Left lung (tissue), 14 donors: ENCODE measurements around the gene OR10A2. TPM values are rescaled to one million over a fixed set of nuclear protein-coding genes. Genes with fewer than 3 reads are reported as not detected.

Experiments
- ATAC-seq: fragments of 200-7000 bp; cut with Tn5 transposase; one replicate; pipeline ENCODE4 v1.9.1; 2020; ENCODE audit warnings: moderate library complexity
- DNase-seq, 4 donors: peaks; one replicate each; pipeline ENCODE4 v3.0.0-alpha.2; 2013 to 2020
- H3K27ac ChIP-seq, 2 donors: fragments of 200-600 bp; sonication (generic) in 1 of 2; one replicate each; pipeline versions ENCODE4 v1.5.0 to v1.8.0; 2020 to 2021
- H3K27me3 ChIP-seq, 2 donors: fragments of 200-600 bp; sonication (generic) in 1 of 2; one replicate each; pipeline versions ENCODE4 v1.5.0 to v1.8.0; 2020 to 2021
- H3K36me3 ChIP-seq, 2 donors: fragments of 200-600 bp; sonication (generic) in 1 of 2; one replicate each; pipeline versions ENCODE4 v1.5.0 to v1.8.0; 2020 to 2021
- H3K4me1 ChIP-seq, 2 donors: fragments of 200-600 bp; one replicate each; pipeline ENCODE4 v1.8.0; 2021
- H3K4me3 ChIP-seq, 2 donors: fragments of 200-600 bp; sonication (generic) in 1 of 2; one replicate each; pipeline versions ENCODE4 v1.5.0 to v1.8.0; 2020 to 2021; ENCODE audit warnings: mild to moderate bottlenecking in 1 of 2
- H3K9me3 ChIP-seq, 2 donors: fragments of 200-600 bp; sonication (generic) in 1 of 2; one replicate each; pipeline versions ENCODE4 v1.5.0 to v1.8.0; 2020 to 2021
- CTCF ChIP-seq, 2 donors: fragments of 200-600 bp; sonication (generic) in 1 of 2; IDR thresholded peaks; one replicate each; pipeline versions ENCODE4 v1.5.0 to v1.8.0; 2021; ENCODE audit warnings: antibody characterized with exemption in 2 of 2
- intact Hi-C, 2 donors: fragments of 100-400 bp; cut with DNase I; formaldehyde crosslinking; loops; one replicate each; pipeline versions ENCODE4 v1.11.2 to v1.14.2; 2022
- long read RNA-seq, 12 donors: library from polyadenylated mRNA in 2 of 12; unstranded in 2 of 12; transcript quantifications; one replicate each; pipeline ENCODE4 v2.0.0 and lab custom pipeline, GENCODE V29; 2019 to 2026
- polyA plus RNA-seq, 6 donors: library from polyadenylated mRNA; unstranded; fragments of 120-200 nt; gene quantifications; one replicate each; pipeline ENCODE4 v1.2.1, GENCODE V29; 2013; ENCODE audit not compliant: insufficient read length in 6 of 6
- total RNA-seq, 2 donors: library from RNA; stranded (reverse); fragmentation: NEBNext Ultra II Directional; extraction: Animal tissue kit (Norgen Biotek cat#: 25700); gene quantifications; one replicate each; pipeline ENCODE4 v1.2.1, GENCODE V29; 2021
- donor health status: DM: no; HTN: yes; CAD: no.
- donor health status: DM: no; HTN: no; CAD: no.

OR10A2 gene
- total RNA-seq: not detected
- polyA plus RNA-seq: under 1 TPM in 2 of 6 donors, not detected in 4; 0.04 to 0.06 TPM
- long read RNA-seq, donor 1: 0 reads
- long read RNA-seq, donor 2: 0 reads
- long read RNA-seq, donor 3: 0 reads
- long read RNA-seq, donor 4: 0 reads
- long read RNA-seq, donor 5: 0 reads
- long read RNA-seq, donor 6: 0 reads
- long read RNA-seq, donor 7: 0 reads
- long read RNA-seq, donor 8: 0 reads
- long read RNA-seq, donor 9: 0 reads
- long read RNA-seq, donor 10: 0 reads
- long read RNA-seq, donor 11: 0 reads
- long read RNA-seq, donor 12: 0 reads

- no peaks in the 10 kb centered on the region for H3K27me3 ChIP-seq
- H3K9me3 ChIP-seq: no peaks in the 10 kb centered on the region
- no peak within 1 kb of the TSS for H3K4me3 ChIP-seq
- DNase-seq (no peak), ATAC-seq (no peak)
- TF ChIP-seq CTCF (IDR thresholded peaks at IDR 0.05): no peak
- no peaks in the 10 kb centered on the region for H3K36me3 ChIP-seq
- H3K4me1 ChIP-seq: no peaks in the 10 kb centered on the region
- intact Hi-C loops: no loop called here
- H3K27ac ChIP-seq: no peak within 1 kb of the TSS
Observed at GRCh38 chr11:6862961-6863360, at the start of gene OR10A2. Gene OR10A2 (plus strand): TSS chr11:6863057. CDS start chr11:6869755, 6,698 bp downstream.

- intact Hi-C loops: no loop called here
- no peak for ATAC-seq
- no peaks in the 10 kb centered on the region for H3K4me1 ChIP-seq
- no peak overlapping the region for H3K27ac ChIP-seq
- no peaks in the 10 kb centered on the region for H3K27me3 ChIP-seq
- no peak for TF ChIP-seq CTCF (IDR thresholded peaks at IDR 0.05)
- no peaks in the 10 kb centered on the region for H3K36me3 ChIP-seq
- H3K4me3 ChIP-seq: no peak overlapping the region
- no peaks in the 10 kb centered on the region for H3K9me3 ChIP-seq
- DNase-seq: no peak
Observed at GRCh38 chr11:6813656-6814055, 49.2 kb upstream of the OR10A2 start.

- Histone ChIP-seq H3K36me3 (no peaks in the 10 kb centered on the region), H3K4me1 (no peaks in the 10 kb centered on the region), H3K4me3 (no peak overlapping the region), H3K27me3 (no peaks in the 10 kb centered on the region), H3K9me3 (peaks cover 0 to 4% of the 10 kb centered on the region in 2 donors), H3K27ac (no peak overlapping the region)
- intact Hi-C loops: no loop called here
- no peak for DNase-seq
- no peak for TF ChIP-seq CTCF (IDR thresholded peaks at IDR 0.05)
- ATAC-seq: no peak
Observed at GRCh38 chr11:6817694-6818093, 45.2 kb upstream of the OR10A2 start.

GRCh38 chr11:6818967-6819366, 43.9 kb upstream of the OR10A2 start:
- no peak overlapping the region for H3K4me3 ChIP-seq
- no peaks in the 10 kb centered on the region for H3K36me3 ChIP-seq
- H3K4me1 ChIP-seq: no peaks in the 10 kb centered on the region
- DNase-seq (no peak), ATAC-seq (no peak)
- H3K27me3 ChIP-seq: no peaks in the 10 kb centered on the region
- TF ChIP-seq CTCF (IDR thresholded peaks at IDR 0.05): no peak
- intact Hi-C loops: no loop called here
- H3K27ac ChIP-seq: no peak overlapping the region
- peaks cover 0 to 4% of the 10 kb centered on the region in 2 donors for H3K9me3 ChIP-seq

GRCh38 chr11:6824136-6824823, 38.6 kb upstream of the OR10A2 start:
- H3K27ac ChIP-seq: no peak overlapping the region
- no peaks in the 10 kb centered on the region for H3K36me3 ChIP-seq
- intact Hi-C loops: no loop called here
- no peak for TF ChIP-seq CTCF (IDR thresholded peaks at IDR 0.05)
- H3K27me3 ChIP-seq: no peaks in the 10 kb centered on the region
- DNase-seq: no peak
- H3K9me3 ChIP-seq: no peaks in the 10 kb centered on the region
- H3K4me1 ChIP-seq: no peaks in the 10 kb centered on the region
- no peak for ATAC-seq
- no peak overlapping the region for H3K4me3 ChIP-seq
